HEK293 (cell line): ENCODE data around the gene TDP1.

Experiments used
- CTCF ChIA-PET: fragments of 350-600 bp; formaldehyde crosslinking; extraction: SDS; loops from one replicate; lab custom pipeline; 2021; ENCODE audit warnings: antibody characterized with exemption; lab: Yijun Ruan, JAX
- POLR2A ChIA-PET: fragments of 300-600 bp; formaldehyde crosslinking; extraction: SDS; loops from one replicate; lab custom pipeline; 2020; ENCODE audit warnings: antibody characterized with exemption, inconsistent platforms; lab: Yijun Ruan, JAX
- H3K27ac ChIP-seq: fragments of 200-500 bp; sonication (Bioruptor generic); 2 replicates; pipeline ENCODE4 v1.5.1; 2014; ENCODE audit warnings: low read depth, low read length, control low read depth, inconsistent platforms; ENCODE audit errors: extremely low read depth
- H3K36me3 ChIP-seq, 2 experiments: fragments of 200-500 bp in 1 of 2; sonication (Bioruptor generic) in 1 of 2; 1 replicate in 1 of 2; 2 replicates in 1 of 2; pipeline ENCODE4 v1.5.1; 2014 to 2017; ENCODE audit warnings: inconsistent platforms in 2 of 2, low read length in 2 of 2; ENCODE audit not compliant: control insufficient read depth in 2 of 2, insufficient read depth in 1 of 2
- H3K4me1 ChIP-seq: fragments of 200-500 bp; sonication (Bioruptor generic); 2 replicates; pipeline ENCODE4 v1.5.1; 2014; ENCODE audit warnings: mild to moderate bottlenecking, low read length, inconsistent platforms; ENCODE audit not compliant: control insufficient read depth, insufficient read depth
- H3K4me3 ChIP-seq: 2 replicates; pipeline ENCODE4 v1.5.1; 2011; ENCODE audit warnings: low read depth, mild to moderate bottlenecking, control low read depth, low read length, moderate library complexity
- H3K9me3 ChIP-seq: fragments of 200-500 bp; sonication (Bioruptor generic); 2 replicates; pipeline ENCODE4 v1.5.1; 2014; ENCODE audit warnings: low read depth, low read length, inconsistent platforms; ENCODE audit not compliant: control insufficient read depth, insufficient read depth
- GLI2 ChIP-seq: fragments of 450-650 bp; formaldehyde crosslinking; IDR thresholded peaks from 2 replicates; pipeline ENCODE4; 2017; ENCODE audit warnings: missing biosample characterization, missing genetic modification characterization, low read depth, borderline replicate concordance
- GLIS1 ChIP-seq: fragments of 450-650 bp; formaldehyde crosslinking; IDR thresholded peaks from 2 replicates; pipeline ENCODE4 v1.5.1; 2016; ENCODE audit warnings: missing biosample characterization, missing genetic modification characterization
- KLF1 ChIP-seq: fragments of 450-650 bp; formaldehyde crosslinking; IDR thresholded peaks from 2 replicates; pipeline ENCODE4 v1.5.1; 2016; ENCODE audit warnings: missing biosample characterization, missing genetic modification characterization
- SP7 ChIP-seq: fragments of 450-650 bp; formaldehyde crosslinking; IDR thresholded peaks from 2 replicates; pipeline ENCODE4 v1.5.1; 2016; ENCODE audit warnings: missing biosample characterization, missing genetic modification characterization
- ZBTB26 ChIP-seq: fragments of 450-650 bp; formaldehyde crosslinking; optimal IDR thresholded peaks from 2 replicates; pipeline ENCODE3; 2016; ENCODE audit warnings: missing biosample characterization, mild to moderate bottlenecking, missing genetic modification characterization
- ZNF121 ChIP-seq: fragments of 450-650 bp; formaldehyde crosslinking; IDR thresholded peaks from 2 replicates; pipeline ENCODE4 v1.5.1; 2016; ENCODE audit warnings: missing biosample characterization, missing genetic modification characterization
- ZNF18 ChIP-seq: fragments of 450-650 bp; formaldehyde crosslinking; IDR thresholded peaks from 2 replicates; pipeline ENCODE4 v1.5.1; 2016; ENCODE audit warnings: missing biosample characterization, missing genetic modification characterization
- ZNF202 ChIP-seq: fragments of 450-650 bp; formaldehyde crosslinking; IDR thresholded peaks from 2 replicates; pipeline ENCODE4 v1.5.1; 2016; ENCODE audit warnings: missing biosample characterization, missing genetic modification characterization, borderline replicate concordance
- ZNF211 ChIP-seq: fragments of 450-650 bp; formaldehyde crosslinking; IDR thresholded peaks from 2 replicates; pipeline ENCODE4 v1.5.1; 2016; ENCODE audit warnings: low read depth, missing biosample characterization, missing genetic modification characterization
- ZNF223 ChIP-seq: fragments of 450-650 bp; formaldehyde crosslinking; IDR thresholded peaks from 2 replicates; pipeline ENCODE4 v1.5.1; 2016; ENCODE audit warnings: missing biosample characterization, missing genetic modification characterization
- ZNF324 ChIP-seq: fragments of 450-650 bp; formaldehyde crosslinking; IDR thresholded peaks from 2 replicates; pipeline ENCODE4 v1.5.1; 2016; ENCODE audit warnings: missing biosample characterization, missing genetic modification characterization
- ZNF404 ChIP-seq: fragments of 450-650 bp; formaldehyde crosslinking; IDR thresholded peaks from 2 replicates; pipeline ENCODE4 v1.5.1; 2017; ENCODE audit warnings: missing biosample characterization, missing genetic modification characterization
- ZNF416 ChIP-seq: fragments of 450-650 bp; formaldehyde crosslinking; IDR thresholded peaks from 2 replicates; pipeline ENCODE4 v1.5.1; 2016; ENCODE audit warnings: missing biosample characterization, missing genetic modification characterization
- ZNF426 ChIP-seq: fragments of 450-650 bp; formaldehyde crosslinking; IDR thresholded peaks from 2 replicates; pipeline ENCODE4 v1.5.1; 2017; ENCODE audit warnings: missing biosample characterization, missing genetic modification characterization, mild to moderate bottlenecking, inconsistent platforms, moderate library complexity
- ZNF433 ChIP-seq: fragments of 450-650 bp; formaldehyde crosslinking; IDR thresholded peaks from 2 replicates; pipeline ENCODE4 v1.5.1; 2016; ENCODE audit warnings: missing biosample characterization, missing genetic modification characterization, low read depth
- ZNF449 ChIP-seq: fragments of 450-650 bp; formaldehyde crosslinking; IDR thresholded peaks from 2 replicates; pipeline ENCODE4 v1.5.1; 2017; ENCODE audit warnings: missing biosample characterization, mild to moderate bottlenecking, missing genetic modification characterization, moderate library complexity
- ZNF514 ChIP-seq: fragments of 450-650 bp; formaldehyde crosslinking; IDR thresholded peaks from 2 replicates; pipeline ENCODE4 v1.5.1; 2016; ENCODE audit warnings: missing biosample characterization, missing genetic modification characterization
- ZNF529 ChIP-seq: fragments of 450-650 bp; formaldehyde crosslinking; IDR thresholded peaks from 2 replicates; pipeline ENCODE4 v1.5.1; 2017; ENCODE audit warnings: missing genetic modification characterization, missing biosample characterization; ENCODE audit not compliant: insufficient replicate concordance
- ZNF600 ChIP-seq: fragments of 450-650 bp; formaldehyde crosslinking; IDR thresholded peaks from 2 replicates; pipeline ENCODE4 v1.5.1; 2016; ENCODE audit warnings: missing biosample characterization, missing genetic modification characterization
- ZNF629 ChIP-seq: fragments of 450-650 bp; formaldehyde crosslinking; IDR thresholded peaks from 2 replicates; pipeline ENCODE4 v1.5.1; 2017; ENCODE audit warnings: missing biosample characterization, missing genetic modification characterization

The TDP1 gene

GRCh38 chr14:89957791-89958190, 2.1 kb downstream of the TDP1 start (continued):
- no peak for TF ChIP-seq ZNF433
- TF ChIP-seq ZNF600 (tag by site-specific recombination) = no peak
- TF ChIP-seq ZNF514 = no peak
- no peak for TF ChIP-seq ZNF629 (tag by site-specific recombination)
- TF ChIP-seq ZBTB26 (tag by site-specific recombination) = no peak
- no peak for TF ChIP-seq ZNF202 (tag by site-specific recombination)
- no peak for TF ChIP-seq ZNF426 (tag by site-specific recombination)
- TF ChIP-seq GLIS1 (tag by site-specific recombination) = no peak
- no peak for TF ChIP-seq ZNF211 (tag by site-specific recombination)
- no peak for TF ChIP-seq ZNF529 (tag by site-specific recombination)
- TF ChIP-seq SP7 = no peak
- no peak for TF ChIP-seq GLI2 (tag by site-specific recombination)
- no peak for TF ChIP-seq ZNF121 (tag by site-specific recombination)

- no peak overlapping the region for H3K4me3 ChIP-seq
- CTCF ChIA-PET = interaction anchor here (0.6 to 2.0 kb wide), 3 partner anchors 14 to 1049 kb away, joined by 3 to 11 read pairs (median 8); no protein-coding TSS in a partner anchor
These were observed 3.2 kb downstream of the TDP1 start for GRCh38 chr14:89958966-89959365.

GRCh38 chr14:89959853-89960445, 4.2 kb downstream of the TDP1 start:
- no peak overlapping the region for H3K27ac ChIP-seq
- no peaks in the 10 kb centered on the region for H3K4me1 ChIP-seq
- no peaks in the 10 kb centered on the region for H3K9me3 ChIP-seq
- H3K36me3 ChIP-seq = peaks cover 11 to 52% of the 10 kb centered on the region in 2 experiments
- ChIA-PET CTCF (interaction anchor here (0.5 to 1.6 kb wide), 2 partner anchors 9 to 13 kb away, joined by 6 to 11 read pairs; no protein-coding TSS in a partner anchor), POLR2A (interaction anchor here (0.7 kb wide), 1 partner anchor 102 kb away, joined by 4 read pairs; the partner anchor contains the start of gene KCNK13)
- TF ChIP-seq ZNF416 (tag by site-specific recombination) = no peak
- H3K4me3 ChIP-seq = no peak overlapping the region

More at GRCh38 chr14:89958966-89959365, 3.2 kb downstream of the TDP1 start:
- no peak for TF ChIP-seq KLF1 (tag by site-specific recombination)
- TF ChIP-seq ZNF449 (tag by site-specific recombination) = no peak
- no peak for TF ChIP-seq ZNF18 (tag by site-specific recombination)
- no peak for TF ChIP-seq ZNF324 (tag by site-specific recombination)
- TF ChIP-seq ZNF404 (tag by site-specific recombination) = no peak
- no peak for TF ChIP-seq ZNF223 (tag by site-specific recombination)
- POLR2A ChIA-PET = no interaction called here
- Histone ChIP-seq H3K27ac (no peak overlapping the region), H3K36me3 (peaks cover 6 to 43% of the 10 kb centered on the region in 2 experiments), H3K4me1 (no peaks in the 10 kb centered on the region), H3K9me3 (no peaks in the 10 kb centered on the region)
